OCI-LY7 (cell line): ENCODE data around the gene CHST3.

ENCODE experiments used
- CTCF ChIP-seq: fragments of 200-600 bp; sonication (generic); conservative IDR thresholded peaks from 2 replicates; pipeline ENCODE4 v1.5.1; 2014; ENCODE audit warnings: mild to moderate bottlenecking, antibody characterized with exemption, low read length, moderate library complexity, mixed read lengths
- EZH2phosphoT487 ChIP-seq: fragments of 200-600 bp; sonication (generic); IDR thresholded peaks from 2 replicates; pipeline ENCODE4 v1.6.1; 2018; ENCODE audit warnings: low read depth, borderline replicate concordance, mild to moderate bottlenecking, mixed run types, antibody characterized with exemption, low read length, moderate library complexity, mixed read lengths

GRCh38 chr10:71995449-71995848 lies 31.3 kb downstream of the CHST3 start:
- TF ChIP-seq CTCF: no peak
- TF ChIP-seq EZH2phosphoT487: no peak
